C4-2B (cell line): ENCODE measurements around the gene ATP1B2.
"Not testable (repeated sequence)": the region's sequence is repeated elsewhere in the genome, so short reads cannot be mapped to it uniquely, and the experiment has no call there.

Experiments
- H3K27ac ChIP-seq: fragments of 450-650 bp; 2 replicates; pipeline ENCODE4 v1.5.1; 2017
- ZFX ChIP-seq: fragments of 450-650 bp; IDR thresholded peaks from 2 replicates; pipeline ENCODE4 v1.6.1; 2017
- TF ChIP-seq, protein P1 (sequence below): fragments of 450-650 bp; conservative IDR thresholded peaks from 2 replicates; pipeline ENCODE4 v1.5.1; 2017; ENCODE audit warnings: mild to moderate bottlenecking

Gene ATP1B2

DNA sequence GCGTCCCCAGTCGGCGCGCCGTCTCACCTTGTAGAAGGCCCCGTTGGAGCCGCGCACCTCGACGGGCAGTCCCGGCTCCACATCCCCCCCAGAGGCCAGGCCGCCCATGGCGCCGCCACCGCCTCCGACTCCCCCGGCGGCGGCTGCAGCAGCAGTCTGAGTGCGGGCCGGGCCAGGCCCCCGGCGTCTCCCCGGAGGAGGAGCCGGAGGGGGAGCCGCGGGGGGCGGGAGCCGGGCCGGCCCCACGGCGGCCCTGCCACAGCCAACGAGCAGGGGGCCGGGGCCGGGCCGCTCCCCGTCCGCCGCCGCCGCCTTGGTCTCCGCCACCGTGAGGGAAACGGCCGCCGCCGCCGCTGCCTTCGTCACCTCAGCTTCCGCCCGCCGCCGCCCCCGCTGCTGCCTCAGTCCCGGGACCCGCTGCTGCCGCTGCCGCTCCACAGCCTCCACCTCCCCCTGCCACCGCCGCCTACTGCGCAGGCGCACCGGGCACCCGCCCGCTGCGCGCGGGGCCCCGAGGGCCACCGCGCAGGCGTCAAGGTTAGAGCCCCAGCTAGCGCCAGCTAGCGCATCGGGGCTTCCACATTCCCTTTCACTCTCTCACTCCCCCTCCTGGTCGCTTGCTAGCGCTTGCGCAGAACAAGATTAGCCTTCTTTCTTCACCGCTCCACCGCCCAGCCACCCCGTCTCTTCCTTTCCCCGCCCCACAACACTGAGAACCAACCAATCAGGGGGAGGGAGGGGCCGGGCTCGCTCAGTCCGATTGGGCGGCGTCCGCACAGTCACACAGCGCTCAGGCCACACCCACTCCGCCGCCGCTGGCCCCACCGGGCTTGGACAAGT is 36.1 kb upstream of the ATP1B2 start, which contains the start of gene FXR2:
Gene FXR2, minus strand, starts transcription at position 473 of the 840 bp plus-strand sequence. Its CDS starts 365 bp downstream, at position 108.
- H3K27ac ChIP-seq, result peak within 1 kb of the TSS; percentile 97
- TF ChIP-seq ZFX, result peak; percentile 88; the same call in 1 of the 2 replicates
- TF ChIP-seq, protein P1, sequence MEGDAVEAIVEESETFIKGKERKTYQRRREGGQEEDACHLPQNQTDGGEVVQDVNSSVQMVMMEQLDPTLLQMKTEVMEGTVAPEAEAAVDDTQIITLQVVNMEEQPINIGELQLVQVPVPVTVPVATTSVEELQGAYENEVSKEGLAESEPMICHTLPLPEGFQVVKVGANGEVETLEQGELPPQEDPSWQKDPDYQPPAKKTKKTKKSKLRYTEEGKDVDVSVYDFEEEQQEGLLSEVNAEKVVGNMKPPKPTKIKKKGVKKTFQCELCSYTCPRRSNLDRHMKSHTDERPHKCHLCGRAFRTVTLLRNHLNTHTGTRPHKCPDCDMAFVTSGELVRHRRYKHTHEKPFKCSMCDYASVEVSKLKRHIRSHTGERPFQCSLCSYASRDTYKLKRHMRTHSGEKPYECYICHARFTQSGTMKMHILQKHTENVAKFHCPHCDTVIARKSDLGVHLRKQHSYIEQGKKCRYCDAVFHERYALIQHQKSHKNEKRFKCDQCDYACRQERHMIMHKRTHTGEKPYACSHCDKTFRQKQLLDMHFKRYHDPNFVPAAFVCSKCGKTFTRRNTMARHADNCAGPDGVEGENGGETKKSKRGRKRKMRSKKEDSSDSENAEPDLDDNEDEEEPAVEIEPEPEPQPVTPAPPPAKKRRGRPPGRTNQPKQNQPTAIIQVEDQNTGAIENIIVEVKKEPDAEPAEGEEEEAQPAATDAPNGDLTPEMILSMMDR, result peak; percentile 78

DNA sequence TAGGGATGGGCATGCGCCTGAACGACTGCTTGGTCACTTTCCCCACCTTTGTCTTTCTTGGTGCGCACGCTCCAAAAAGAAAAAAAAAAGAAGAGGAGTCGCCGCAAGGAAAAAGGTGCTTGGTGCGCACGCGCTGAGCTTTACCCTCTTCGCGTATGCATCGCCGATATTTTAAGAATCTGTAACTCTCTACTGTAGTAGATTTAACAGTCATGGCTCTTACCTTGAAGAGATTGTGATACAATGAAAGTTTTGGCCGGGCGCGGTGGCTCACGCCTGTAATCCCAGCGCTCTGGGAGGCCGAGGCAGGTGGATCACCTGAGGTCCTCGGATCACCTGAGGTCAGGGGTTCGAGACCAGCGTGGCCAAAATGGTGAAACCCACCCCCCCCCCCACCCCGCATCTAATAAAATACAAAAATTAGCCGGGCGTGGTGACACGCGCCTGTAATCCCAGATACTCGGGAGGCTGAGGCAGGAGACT is 35.4 kb upstream of the ATP1B2 start:
- H3K27ac ChIP-seq, result peak overlapping the region; percentile 70

DNA sequence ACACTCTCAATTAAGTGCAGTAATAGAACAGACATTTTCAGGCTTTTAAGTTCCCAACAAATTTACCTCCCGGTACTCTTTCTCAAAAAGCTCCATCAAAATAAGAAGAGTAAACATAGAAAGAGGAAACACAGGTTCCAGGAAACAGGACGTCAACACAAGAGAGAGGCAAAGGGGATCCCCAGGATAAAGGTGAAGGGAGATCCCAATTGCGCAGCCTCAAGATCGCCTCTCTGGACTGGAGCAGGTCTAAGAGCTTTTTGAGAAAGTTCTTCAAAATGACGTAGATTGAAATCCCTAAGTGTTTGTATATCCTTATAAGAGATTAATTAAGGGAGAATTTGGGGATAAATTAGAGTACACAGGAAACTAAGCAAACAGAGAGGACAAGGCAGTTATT is 32.1 kb upstream of the ATP1B2 start:
- TF ChIP-seq ZFX, result no peak
- TF ChIP-seq, protein P1, result no peak
- no peak overlapping the region for H3K27ac ChIP-seq

More for the DNA sequence above, 35.4 kb upstream of the ATP1B2 start:
- TF ChIP-seq, protein P1, result no peak
- TF ChIP-seq ZFX, result no peak

DNA sequence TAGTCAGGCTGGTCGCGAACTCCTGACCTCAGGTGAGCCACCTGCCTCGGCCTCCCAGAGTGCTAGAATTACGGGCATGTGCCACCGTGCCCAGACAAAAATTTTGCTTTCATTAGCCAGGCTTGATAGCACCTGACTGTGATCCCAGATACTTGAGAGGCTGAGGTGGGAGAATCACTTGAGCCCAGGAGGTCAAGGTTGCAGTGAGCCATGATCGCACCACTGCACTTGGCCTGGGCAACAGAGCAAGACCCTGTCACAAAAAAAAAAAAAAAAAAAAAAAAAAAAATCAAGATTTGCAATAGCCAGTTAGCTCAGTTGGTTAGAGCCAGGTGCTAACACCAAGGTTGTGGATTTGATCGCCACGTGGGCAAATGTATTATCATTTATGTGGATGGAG is 29.9 kb upstream of the ATP1B2 start:
- no peak for TF ChIP-seq ZFX
- TF ChIP-seq, protein P1, result no peak
- H3K27ac ChIP-seq, result no peak overlapping the region

DNA sequence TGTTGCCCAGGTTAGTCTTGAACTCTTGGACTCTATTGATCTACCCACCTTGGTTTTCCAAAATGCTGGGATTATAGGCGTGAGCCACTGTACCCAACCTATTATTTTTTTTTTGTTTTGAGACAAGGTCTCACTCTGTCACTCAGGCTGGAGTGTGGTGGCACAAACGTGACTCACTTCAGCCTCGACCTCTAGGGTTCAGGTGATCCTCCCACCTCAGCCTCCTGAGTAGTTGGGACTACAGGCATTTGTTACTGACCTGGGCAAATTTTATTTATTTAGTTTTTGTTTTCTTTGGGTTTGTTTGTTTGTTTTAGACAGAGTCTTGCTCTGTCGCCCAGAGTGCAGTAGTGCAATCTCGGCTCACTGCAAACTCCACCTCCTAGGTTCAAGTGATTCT is 27.1 kb upstream of the ATP1B2 start:
- no peak overlapping the region for H3K27ac ChIP-seq
- TF ChIP-seq, protein P1, result no peak
- TF ChIP-seq ZFX, result no peak

DNA sequence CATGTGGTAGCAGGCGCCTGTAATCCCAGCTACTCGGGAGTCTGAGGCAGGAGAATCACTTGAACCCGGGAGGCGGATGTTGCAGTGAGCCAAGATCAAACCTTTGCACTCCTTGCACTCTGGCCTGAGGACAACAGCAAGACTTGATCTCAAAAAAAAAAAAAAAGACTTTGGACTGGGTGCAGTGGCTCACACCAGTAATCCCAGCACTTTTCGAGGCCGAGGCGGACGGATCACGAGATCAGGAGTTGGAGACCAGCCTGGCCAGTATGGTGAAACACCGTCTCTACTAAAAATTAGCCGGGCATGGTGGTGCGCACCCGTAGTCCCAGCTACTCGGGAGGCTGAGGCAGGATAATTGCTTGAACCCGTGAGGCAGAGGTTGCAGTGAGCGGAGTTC is 25.0 kb upstream of the ATP1B2 start:
- not testable (repeated sequence) for H3K27ac ChIP-seq

DNA sequence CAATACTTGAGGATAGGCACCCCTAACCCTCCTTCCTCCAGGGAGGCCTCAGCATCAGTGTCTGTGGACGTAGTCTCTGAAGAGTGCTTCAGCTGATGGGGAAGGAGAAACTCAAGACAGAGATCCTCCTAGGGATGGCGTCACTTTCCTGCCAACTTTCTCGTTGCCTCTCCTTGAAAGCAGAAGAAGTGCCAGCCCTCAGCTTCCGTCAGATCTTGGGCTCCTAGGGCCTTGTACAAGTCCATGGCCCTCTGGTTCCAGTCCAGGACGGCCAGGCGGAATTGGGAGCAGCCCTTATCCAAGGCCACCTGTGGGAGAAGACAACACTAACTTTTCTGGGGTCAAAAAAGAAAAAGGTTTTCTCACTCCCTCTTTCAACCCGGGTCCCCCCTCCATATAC is 24.4 kb upstream of the ATP1B2 start:
- no peak for TF ChIP-seq ZFX
- TF ChIP-seq, protein P1, result no peak
- no peak overlapping the region for H3K27ac ChIP-seq

DNA sequence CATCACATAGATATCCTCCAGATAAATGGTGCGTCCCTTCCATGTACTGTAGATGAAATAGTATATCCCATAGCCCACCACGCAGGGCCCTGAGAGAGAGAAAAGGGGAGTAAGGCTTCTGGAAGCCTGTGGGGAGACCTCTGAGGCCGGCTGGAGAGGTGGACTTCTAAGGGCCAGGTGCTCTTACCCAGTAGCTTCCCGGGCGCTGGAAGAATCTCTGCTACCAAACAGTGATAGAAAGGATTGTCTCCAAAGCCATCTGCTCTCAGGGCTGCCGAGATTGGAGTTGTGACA is 23.8 kb upstream of the ATP1B2 start:
- H3K27ac ChIP-seq, result peak overlapping the region; percentile 76
- TF ChIP-seq, protein P1, result no peak
- no peak for TF ChIP-seq ZFX
